ENCODE results near the gene ANO1.

DNA sequence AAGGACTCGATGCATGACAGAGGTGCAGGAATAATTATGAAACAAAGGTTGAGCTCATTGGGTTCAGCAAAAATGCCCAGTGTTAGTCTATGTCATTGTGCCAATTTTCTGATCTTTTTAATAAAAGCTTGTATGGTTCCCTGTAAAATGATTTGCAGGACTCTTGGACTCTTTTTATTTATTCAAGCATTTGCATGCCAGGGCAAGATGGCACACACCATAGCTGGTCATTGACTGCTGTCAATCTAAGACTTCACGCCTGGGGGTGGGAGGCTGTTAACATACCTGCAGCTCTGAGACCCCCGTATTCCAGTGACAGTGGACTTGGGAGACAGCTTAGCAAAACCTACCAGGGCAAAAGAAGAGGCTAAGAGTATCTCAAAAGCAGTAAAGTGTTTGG is 32.0 kb upstream of the ANO1 start:
- no peak for TF ChIP-seq EZH2 (IDR thresholded peaks at IDR 0.05)
- TF ChIP-seq POLR2AphosphoS5 (IDR thresholded peaks at IDR 0.05; ENCODE audit: borderline replicate concordance, low read depth, low read length) = no peak

Measured in SK-N-MC (cell line).